Cardiac septum (tissue), 1 donor: ENCODE data around the gene TYMS. TPM values are rescaled to one million over a fixed set of nuclear protein-coding genes. Genes with fewer than 3 reads are reported as not detected.

Source experiments
- DNase-seq: peaks from one replicate; pipeline ENCODE4 v3.0.0-alpha.2; 2020; ENCODE audit warnings: low spot score
- intact Hi-C: fragments of 100-400 bp; cut with DNase I; formaldehyde crosslinking; loops from one replicate; pipeline ENCODE4 v1.14.0; 2022
- long read RNA-seq: library from polyadenylated mRNA; unstranded; transcript quantifications from one replicate; pipeline ENCODE4 v2.0.0, GENCODE V29; 2021
- total RNA-seq: library from RNA; stranded (reverse); fragmentation: NEBNext Ultra II Directional; extraction: Animal tissue kit (Norgen Biotek cat#: 25700); gene quantifications from one replicate; pipeline ENCODE4 v1.2.1, GENCODE V29; 2021
- donor health status: DM: no; HTN: no; CAD: no.

The TYMS gene
- total RNA-seq, result 1.9 TPM
- long read RNA-seq, partial matches to known transcripts, result 0 of 2 reads
- long read RNA-seq, other reads (novel, unspliced or antisense), result 0 of 2 reads

DNA sequence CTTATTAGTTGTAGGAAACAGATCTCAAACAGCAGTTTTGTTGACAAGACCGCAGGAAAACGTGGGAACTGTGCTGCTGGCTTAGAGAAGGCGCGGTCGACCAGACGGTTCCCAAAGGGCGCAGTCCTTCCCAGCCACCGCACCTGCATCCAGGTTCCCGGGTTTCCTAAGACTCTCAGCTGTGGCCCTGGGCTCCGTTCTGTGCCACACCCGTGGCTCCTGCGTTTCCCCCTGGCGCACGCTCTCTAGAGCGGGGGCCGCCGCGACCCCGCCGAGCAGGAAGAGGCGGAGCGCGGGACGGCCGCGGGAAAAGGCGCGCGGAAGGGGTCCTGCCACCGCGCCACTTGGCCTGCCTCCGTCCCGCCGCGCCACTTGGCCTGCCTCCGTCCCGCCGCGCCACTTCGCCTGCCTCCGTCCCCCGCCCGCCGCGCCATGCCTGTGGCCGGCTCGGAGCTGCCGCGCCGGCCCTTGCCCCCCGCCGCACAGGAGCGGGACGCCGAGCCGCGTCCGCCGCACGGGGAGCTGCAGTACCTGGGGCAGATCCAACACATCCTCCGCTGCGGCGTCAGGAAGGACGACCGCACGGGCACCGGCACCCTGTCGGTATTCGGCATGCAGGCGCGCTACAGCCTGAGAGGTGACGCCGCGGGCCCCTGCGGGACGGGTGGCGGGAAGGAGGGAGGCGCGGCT is at the start of gene TYMS:
TYMS (plus strand) TSS at position 343 of the 690 bp plus-strand sequence; CDS start at position 433, 90 bp downstream.
- intact Hi-C loops, result no loop called here

DNA sequence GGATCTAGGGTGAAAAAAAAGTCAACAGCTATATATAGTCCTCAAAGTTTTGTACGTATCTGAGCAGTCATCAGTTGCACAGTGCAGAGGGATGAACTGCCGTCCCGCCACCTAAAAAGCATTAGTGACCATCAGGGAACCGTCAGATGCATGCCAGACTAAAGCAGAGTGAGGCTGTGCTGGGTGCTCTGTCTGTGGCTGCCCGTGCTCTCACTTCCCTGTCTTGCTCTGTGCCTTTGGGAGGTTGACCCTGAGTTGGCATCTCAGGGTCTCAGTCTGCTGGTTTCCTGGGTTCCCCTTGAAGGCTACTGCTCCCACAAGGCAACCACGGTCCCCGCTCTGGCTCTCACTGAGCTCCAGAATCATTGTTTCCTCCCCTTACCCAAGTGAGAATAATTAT is 49.5 kb upstream of the TYMS start:
- no peak for DNase-seq
- intact Hi-C loops, result no loop called here

More for the DNA sequence above, at the start of gene TYMS:
- no peak for DNase-seq

DNA sequence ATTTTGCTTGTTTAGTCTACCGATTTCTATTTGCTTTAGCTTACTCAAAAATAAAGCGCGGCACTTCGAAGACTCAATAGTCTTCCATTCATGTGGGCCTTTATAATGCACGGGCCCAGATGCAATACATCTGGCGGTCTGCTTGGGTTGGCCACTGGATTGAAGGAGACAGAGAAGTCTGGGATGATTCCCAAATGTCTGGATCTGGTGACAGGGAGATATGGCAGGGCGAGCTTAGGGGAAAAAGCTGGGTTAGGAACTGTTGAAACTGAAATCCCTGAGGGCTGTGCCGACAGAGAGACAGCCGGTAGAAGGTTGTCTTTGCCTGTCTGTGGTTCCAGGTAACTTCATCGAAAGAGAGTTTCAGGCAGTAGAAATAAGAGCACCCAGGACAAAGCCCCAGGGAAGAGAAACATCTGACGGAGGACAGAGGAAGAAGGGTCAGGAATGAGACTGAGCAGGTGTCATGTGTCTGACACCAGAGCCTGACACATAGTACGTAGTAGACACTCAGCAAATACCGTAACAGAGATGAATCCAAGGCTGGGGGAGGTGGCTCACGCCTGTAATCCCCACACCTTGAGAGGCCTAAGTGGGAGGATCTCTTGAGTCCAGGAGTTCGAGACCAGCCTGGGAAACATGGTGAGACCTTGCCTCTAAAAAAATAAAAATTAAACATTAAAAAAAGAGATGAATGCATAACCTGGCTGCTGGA is 47.1 kb upstream of the TYMS start:
- intact Hi-C loops, result no loop called here
- DNase-seq, result no peak

DNA sequence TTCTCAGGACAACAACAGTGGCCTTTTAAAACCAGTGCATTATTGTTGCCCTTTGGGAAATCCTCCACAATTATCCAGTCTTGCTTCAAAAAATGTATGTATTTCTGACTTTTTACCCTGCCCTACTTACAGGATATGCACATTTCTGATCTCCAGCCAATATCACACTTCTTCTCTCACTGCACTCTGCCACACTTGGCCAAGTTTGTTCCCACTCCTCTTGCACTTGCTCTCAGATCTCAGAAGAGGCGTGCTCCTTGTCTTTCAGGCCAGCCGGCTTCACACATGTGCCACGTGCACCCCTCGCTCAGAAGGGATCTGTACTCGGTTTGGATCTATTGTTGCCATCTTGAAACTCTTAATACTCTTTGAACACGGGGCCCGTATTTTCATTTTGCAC is 45.3 kb upstream of the TYMS start:
- DNase-seq, result no peak
- intact Hi-C loops, result no loop called here

DNA sequence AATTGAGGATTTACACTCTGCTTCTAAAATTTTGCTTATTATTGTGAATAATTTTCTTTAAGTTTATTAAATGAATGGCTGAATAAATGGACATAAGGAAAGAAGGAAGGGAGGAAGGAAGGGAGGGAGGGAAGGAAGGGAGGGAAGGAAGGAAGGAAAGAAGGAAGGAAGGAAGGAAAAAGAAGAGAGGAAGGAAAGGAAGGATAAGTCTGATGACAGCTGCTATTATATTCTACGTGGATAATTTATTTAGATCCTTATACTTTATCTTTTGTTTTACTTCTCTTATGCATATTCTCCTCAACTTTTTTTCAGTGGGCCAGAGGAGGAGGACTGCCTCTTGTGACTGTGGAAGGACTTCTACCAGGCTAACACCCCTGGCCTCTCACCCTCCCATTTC is 43.3 kb upstream of the TYMS start:
- intact Hi-C loops, result no loop called here
- DNase-seq, result no peak

DNA sequence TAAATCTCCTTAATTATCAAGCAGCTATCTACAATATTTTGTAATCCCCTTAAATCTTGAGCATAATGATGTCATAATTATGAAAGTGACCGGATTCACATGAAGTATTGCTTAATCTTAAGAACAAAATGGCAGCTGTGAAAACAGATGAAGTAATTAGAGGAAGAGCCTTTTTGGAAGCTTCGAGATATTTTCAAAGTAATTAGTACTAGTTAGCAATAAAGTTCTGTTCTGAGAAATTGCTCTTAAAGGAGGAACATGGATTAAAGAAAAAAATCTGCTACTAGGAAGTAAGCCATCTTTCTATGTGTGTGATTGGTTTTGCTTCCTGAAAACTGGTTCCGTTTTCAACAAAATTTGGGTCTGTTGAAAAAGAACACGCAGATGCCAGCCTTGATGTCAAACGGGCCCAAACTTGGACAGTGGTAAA is 42.3 kb upstream of the TYMS start:
- no peak for DNase-seq
- intact Hi-C loops, result no loop called here

DNA sequence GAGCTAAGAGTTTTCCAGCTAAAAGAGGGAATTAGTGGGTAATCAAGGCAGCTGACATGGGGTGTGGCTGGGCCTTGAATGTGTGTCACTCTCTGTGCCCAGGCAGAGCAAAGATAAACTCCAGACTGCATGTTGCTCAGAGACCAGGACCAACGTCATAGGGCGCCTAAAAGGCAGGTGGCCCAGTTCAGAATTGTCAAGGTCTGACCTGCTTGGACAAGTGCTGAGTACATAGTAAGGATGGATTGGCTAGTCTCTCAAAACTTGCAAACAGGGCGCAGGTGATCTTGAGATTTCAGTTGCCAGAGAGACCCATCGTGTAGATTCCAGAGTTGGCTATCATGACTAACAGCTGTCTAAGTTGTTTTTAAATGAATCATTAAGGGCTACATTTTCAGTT is 41.7 kb upstream of the TYMS start:
- no peak for DNase-seq
- intact Hi-C loops, result loop anchor here (2.0 kb wide), 1 partner anchor 329 kb away; no protein-coding TSS in a partner anchor

DNA sequence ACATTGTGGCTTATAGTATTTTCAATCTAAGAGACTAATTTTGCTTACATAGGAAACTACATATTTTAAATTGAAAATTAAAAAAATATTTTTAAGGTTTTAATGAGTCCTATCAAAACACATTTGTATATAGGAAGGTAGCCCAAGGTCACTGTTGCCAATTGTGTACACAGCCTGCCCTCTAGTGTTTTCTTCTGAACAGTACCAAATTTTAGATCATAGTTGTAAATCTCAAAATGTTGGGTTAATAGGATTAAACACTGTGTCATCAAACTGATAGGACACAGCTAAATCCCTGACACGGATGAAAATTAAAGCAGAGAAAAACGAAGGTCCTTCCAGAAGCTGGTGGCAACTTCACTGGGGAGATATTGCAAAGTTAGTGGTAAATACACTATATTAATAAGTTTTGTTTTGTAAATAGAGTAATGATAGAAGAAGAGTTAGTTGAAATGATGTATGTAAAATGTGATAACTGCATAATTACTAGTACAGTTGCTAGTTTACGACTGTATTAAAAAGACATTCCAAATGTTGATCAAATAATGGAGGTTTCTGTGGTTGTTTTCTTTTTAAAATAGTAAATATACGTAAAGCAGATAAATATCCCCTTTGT is 41.0 kb upstream of the TYMS start:
- no peak for DNase-seq
- intact Hi-C loops, result loop anchor here (2.0 kb wide), 1 partner anchor 330 kb away; no protein-coding TSS in a partner anchor

DNA sequence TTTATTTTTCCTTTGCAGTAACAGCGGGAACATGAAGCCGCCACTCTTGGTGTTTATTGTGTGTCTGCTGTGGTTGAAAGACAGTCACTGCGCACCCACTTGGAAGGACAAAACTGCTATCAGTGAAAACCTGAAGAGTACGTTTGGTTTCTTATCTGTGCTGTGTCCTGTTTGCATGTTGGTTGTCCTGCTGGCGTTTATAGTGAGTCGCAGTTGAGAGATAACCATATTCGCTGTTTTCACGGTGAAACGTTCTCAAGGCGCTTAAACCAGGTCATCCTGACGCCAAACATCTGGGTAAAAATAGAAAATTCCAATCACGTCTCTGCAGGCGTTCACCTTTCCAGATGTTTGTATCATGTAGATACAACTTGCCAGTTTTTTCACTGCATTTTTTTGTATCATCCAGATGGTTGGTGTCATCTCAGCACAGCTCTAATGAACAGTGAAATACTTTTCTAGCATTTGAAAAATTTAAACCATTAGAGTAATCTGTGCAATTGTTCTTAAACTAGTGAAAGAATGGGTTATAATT is 39.4 kb upstream of the TYMS start:
- intact Hi-C loops, result loop anchor here (2.0 kb wide), 1 partner anchor 331 kb away; no protein-coding TSS in a partner anchor
- no peak for DNase-seq

DNA sequence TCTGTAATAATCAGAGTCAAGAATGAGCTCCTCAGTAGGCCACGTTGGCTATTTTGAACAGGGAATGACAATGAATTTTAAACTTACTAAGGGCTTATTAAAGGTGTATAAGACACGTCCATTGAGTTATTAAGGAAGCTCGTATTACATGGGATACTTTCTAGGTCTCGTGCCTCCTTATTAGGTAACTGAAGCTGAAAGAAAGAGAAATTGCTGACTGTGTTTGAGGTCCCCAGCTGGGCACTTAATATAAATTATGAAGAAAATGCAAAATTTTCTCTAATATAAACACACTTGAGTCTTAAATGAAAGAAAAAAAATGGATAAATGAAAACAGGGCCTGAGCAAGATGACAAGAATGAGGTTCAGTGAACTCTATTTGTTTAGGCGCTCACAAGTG is 38.8 kb upstream of the TYMS start:
- intact Hi-C loops, result no loop called here
- no peak for DNase-seq

DNA sequence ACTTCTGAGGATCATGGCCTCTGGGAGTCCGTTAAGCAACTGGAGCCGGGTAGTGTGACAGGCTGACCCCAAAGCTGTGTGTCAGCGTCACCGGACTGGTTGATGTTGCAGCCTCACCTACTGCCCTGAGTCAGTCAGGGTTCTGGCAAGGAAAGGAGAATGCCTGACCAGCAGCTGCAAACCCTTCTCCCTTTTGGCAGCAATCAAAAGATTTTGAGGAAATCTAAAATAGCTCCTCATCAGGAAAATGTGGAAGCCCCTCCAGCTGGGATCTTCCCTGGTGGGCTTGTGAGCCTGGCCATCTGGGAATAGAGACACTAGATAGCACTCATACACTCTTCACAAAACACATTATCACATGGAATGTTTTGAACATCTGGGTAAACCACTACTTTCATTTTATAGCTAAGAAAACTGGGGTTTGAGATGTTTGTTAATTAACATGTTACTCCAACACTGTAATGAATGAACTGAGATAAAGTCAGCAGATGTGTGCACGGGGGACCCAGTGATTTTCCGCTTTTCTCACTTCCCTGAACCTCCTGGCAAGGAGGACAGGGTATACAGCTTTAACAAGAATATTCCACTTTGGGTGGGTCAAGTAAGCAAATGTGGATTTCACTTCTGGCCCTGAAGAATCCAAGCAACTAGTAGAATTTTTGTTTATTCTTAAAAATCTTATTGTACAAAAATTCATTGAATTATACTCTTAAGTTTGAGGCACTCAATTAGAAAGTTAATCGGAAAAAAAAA is 36.0 kb upstream of the TYMS start:
- intact Hi-C loops, result loop anchor here (2.0 kb wide), 1 partner anchor 211 kb away; no protein-coding TSS in a partner anchor
- DNase-seq, result no peak

DNA sequence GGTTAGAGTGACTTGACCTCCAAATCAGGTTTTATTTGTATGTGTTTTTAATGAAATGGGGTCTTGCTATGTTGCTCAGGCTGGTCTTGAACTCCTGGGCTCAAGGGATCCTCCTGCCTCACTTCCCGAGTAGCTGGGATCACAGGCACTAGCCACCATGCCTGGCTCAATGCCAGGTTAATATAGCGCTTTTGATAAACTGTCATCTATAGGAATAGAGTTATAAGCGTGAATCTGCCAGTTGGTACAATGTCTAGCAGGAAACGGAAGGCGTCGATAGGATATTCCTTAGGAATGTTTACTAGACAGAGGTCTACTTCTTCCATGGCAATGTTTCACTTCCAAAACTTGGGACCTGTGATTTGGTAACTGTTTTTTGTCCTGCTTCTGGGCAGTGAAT is 35.2 kb upstream of the TYMS start:
- DNase-seq, result no peak
- intact Hi-C loops, result loop anchor here (2.0 kb wide), 1 partner anchor 211 kb away; no protein-coding TSS in a partner anchor

DNA sequence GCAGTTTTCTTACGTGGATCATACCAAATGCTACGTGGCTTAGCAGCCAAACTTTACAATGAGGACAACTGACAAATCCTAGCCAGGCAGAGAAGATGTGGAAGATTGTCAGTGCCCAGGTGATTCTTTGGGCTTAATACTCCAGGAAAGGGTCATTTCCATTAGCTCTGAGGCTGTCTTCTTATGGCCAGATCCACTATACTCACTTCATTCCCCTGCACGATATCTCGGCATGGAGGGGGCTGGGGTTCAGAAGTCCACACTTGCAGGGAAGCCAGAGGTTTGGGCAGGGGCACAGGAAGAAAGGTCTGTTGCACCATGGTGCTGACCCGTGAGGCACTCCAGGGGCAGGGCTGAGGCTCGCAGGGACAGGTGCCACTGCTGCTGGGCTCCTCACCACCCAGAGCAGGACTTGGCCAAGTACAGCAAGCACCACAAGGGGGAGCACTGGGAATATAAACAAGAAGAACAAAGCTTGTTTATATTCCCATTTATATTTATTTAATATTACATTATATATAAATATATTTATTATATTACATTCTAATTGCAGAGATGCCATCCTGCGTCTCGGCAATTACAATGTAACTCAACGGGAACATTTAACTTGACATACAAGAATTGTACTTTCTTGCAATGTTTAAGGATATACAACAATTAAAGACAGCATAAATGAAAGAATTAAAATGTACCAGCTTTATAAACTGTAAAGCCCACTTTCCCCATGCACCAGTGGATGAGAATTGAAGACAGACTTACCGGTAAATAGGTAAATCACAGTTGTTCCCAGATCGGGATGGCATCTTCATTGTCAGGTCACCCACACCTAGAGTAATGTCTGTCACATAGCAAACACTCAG is 33.5 kb upstream of the TYMS start:
- intact Hi-C loops, result loop anchor here (2.0 kb wide), 2 partner anchors 209 to 215 kb away; no protein-coding TSS in a partner anchor
- no peak for DNase-seq

DNA sequence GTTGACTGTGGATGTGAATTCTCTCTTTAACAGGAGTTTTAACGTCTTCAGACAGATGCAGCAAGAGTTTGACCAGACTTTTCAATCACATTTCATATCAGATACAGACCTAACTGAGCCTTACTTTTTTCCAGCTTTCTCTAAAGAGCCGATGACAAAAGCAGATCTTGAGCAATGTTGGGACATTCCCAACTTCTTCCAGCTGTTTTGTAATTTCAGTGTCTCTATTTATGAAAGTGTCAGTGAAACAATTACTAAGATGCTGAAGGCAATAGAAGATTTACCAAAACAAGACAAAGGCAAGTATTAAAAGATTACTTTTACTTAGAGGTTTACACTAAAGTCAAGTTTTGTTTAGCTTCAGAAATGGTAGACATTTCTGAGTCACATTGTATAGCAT is 30.2 kb upstream of the TYMS start:
- no peak for DNase-seq
- intact Hi-C loops, result no loop called here

DNA sequence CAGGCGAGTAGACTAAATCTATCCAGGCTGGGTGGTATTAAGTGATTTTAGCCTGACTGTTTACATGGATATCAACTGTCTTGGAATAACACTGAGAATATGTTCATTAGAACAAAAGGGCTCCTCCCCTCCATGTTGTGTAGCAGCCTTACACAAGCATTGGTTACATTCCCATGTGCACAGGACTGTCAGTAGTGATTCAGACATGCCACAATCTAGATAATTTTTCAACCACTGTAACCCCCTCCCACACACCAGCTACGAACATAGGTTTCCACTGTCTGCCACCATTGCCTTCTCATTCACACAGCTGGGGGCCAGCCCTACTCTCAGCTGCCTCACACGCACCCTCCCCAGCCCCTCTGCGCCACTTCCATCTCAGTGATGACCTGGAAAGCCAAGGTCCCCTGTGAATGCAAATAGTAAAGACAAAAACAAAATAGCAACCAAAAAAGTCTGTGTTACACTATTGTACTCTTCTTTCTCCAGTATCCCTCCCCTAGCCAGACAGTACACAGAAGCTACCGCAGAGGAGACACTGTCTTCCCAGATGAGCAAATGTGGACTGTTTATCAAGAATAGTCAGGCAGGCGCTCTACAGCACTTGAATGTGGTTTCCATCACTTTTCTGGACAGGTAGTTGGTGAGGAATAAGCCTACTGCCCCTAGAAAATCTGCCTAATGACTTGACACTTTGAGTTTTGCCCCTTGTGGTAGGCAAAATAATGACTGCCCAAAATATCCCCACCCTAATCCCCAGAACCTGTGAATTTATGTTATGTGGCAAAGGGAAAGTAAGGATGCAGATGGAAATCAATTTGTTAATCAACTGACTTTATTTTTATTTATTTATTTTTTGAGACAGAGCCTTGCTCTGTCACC is 27.9 kb upstream of the TYMS start:
- DNase-seq, result no peak
- intact Hi-C loops, result no loop called here

DNA sequence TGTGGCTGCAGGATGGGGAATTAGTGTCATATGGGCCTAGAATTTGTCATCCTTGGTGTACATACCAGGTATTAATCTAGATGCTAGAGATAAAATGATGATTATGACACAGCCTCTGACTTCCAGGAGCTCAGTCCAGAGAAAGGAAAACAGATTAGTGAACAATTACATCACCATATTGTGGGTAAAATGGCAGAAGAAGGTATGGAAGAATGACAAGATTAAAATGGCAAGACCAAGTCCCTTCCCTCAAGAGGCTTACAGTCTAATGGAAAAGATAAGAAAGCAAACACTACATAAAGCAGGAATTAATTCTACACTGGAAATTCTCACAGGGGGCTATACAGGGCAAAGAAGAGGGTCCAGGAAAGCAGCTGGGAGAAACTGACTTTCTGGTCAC is 25.9 kb upstream of the TYMS start:
- no peak for DNase-seq
- intact Hi-C loops, result no loop called here

DNA sequence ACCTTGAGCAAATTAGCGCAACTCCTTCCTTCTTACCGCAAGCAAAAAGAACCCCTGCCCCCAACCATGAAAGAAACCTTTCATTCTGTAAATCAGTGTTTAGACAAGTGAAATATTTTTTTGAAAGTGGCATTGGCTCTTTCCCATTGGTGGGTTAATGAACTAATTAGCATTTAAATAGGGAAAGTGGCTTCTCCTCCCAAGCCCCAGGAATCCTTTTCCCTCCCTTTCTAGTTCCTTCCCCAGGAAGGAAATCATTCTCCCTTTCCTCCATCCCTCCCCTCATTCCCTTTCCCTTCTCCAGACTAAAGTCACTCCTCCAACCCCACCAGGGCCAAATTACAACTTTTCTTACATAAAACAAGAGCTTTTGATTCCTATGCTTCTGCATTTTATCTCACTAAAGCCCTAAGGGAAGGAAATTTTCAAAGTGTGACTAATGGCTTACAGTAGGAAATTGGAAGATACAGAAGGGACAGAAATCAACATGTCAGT is 22.9 kb upstream of the TYMS start:
- intact Hi-C loops, result no loop called here
- DNase-seq, result no peak
